NT2/D1 (cell line): ENCODE results near the gene KIRREL2.

Experiments
- YY1 ChIP-seq: IDR thresholded peaks from 2 replicates; pipeline ENCODE4 v1.6.1; 2011; ENCODE audit not compliant: insufficient read length, insufficient read depth
- ZNF274 ChIP-seq: IDR thresholded peaks from 2 replicates; pipeline ENCODE4 v1.6.1; 2011; ENCODE audit warnings: mild to moderate bottlenecking, low read depth, low read length

DNA sequence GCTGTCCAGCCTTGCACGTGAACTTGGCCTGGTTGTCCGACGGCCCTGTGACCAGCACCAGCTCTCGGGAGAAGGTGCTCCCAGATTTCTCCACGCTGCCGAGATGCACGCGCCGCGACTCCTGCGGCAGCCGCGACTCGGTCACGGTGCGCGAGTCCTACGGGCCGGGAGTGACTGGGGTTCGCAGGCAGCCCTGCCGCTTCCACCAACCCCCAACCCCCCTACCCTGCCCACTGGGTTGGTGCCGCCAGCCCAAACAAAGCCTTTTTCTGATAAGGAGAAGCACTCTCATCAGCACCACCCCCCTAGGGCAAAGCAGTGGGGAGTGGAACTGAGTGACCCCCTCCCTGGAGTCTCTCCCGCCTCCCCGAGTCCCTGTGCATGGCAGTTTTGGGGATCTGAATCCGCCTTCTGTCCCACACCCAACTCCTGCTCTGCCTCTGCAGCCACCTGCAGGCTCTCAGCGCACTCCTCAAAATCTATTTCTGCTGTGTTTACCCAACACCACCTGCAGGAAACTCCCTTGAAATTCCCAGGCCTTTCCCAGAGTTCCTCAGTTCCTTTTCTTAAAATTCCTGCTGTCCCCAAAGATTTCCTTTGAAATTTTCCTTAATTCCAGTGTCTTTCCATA, 10.6 kb upstream of the KIRREL2 start:
- TF ChIP-seq YY1 (no peak), ZNF274 (no peak)
